ENCODE results near the gene LHX3. TPM values are rescaled to one million over a fixed set of nuclear protein-coding genes. Genes with fewer than 3 reads are reported as not detected.

The LHX3 gene
- polyA plus RNA-seq, 4 donors, result not detected

- Histone ChIP-seq H3K4me1 (ENCODE audit: control insufficient read depth in 3 of 3, insufficient read depth in 2 of 3, low read depth in 1 of 3, low read length in 2 of 3) (no peaks in the 10 kb centered on the region), H3K4me3 (ENCODE audit: low read depth in 1 of 3, low read length in 3 of 3) (no peak overlapping the region), H3K27ac (ENCODE audit: low read depth in 1 of 3, low read length in 2 of 3) (no peak overlapping the region), H3K36me3 (ENCODE audit: control insufficient read depth in 3 of 3, insufficient read depth in 2 of 3, low read depth in 1 of 3, low read length in 3 of 3) (peaks cover 0 to 53% (median 2%) of the 10 kb centered on the region in 3 donors), H3K27me3 (ENCODE audit: control insufficient read depth in 3 of 3, insufficient read depth in 3 of 3, low read length in 3 of 3) (no peaks in the 10 kb centered on the region), H3K9me3 (ENCODE audit: control insufficient read depth in 2 of 2, insufficient read depth in 1 of 2, low read depth in 1 of 2, low read length in 1 of 2) (no peaks in the 10 kb centered on the region)
- DNase-seq, result no peak
- 77 to 89% (median 83%) methylated on average over 29 to 31 of the region's 31 CpGs for WGBS, 3 donors
- no peak for FAIRE-seq
Observed at GRCh38 chr9:136231478-136232297, 26.8 kb upstream of the LHX3 start.

- Histone ChIP-seq H3K27me3 (ENCODE audit: control insufficient read depth in 3 of 3, insufficient read depth in 3 of 3, low read length in 3 of 3) (no peaks in the 10 kb centered on the region), H3K9me3 (ENCODE audit: control insufficient read depth in 2 of 2, insufficient read depth in 1 of 2, low read depth in 1 of 2, low read length in 1 of 2) (no peaks in the 10 kb centered on the region), H3K36me3 (ENCODE audit: control insufficient read depth in 3 of 3, insufficient read depth in 2 of 3, low read depth in 1 of 3, low read length in 3 of 3) (peaks cover 0 to 53% (median 0%) of the 10 kb centered on the region in 3 donors), H3K27ac (ENCODE audit: low read depth in 1 of 3, low read length in 2 of 3) (no peak overlapping the region), H3K4me1 (ENCODE audit: control insufficient read depth in 3 of 3, insufficient read depth in 2 of 3, low read depth in 1 of 3, low read length in 2 of 3) (no peaks in the 10 kb centered on the region), H3K4me3 (ENCODE audit: low read depth in 1 of 3, low read length in 3 of 3) (no peak overlapping the region)
- DNase-seq (no peak), FAIRE-seq (no peak)
- 88 to 92% (median 90%) methylated on average over 9 of the region's 9 CpGs for WGBS, 3 donors
Observed at GRCh38 chr9:136230773-136231172, 25.8 kb upstream of the LHX3 start.

- WGBS, 3 donors, result 91 to 95% (median 94%) methylated on average over 10 of the region's 10 CpGs
- DNase-seq, result no peak
- peaks cover 0 to 53% (median 0%) of the 10 kb centered on the region in 3 donors for H3K36me3 ChIP-seq (ENCODE audit: control insufficient read depth in 3 of 3, insufficient read depth in 2 of 3, low read depth in 1 of 3, low read length in 3 of 3)
- FAIRE-seq, result no peak
- H3K9me3 ChIP-seq (ENCODE audit: control insufficient read depth in 2 of 2, insufficient read depth in 1 of 2, low read depth in 1 of 2, low read length in 1 of 2), result no peaks in the 10 kb centered on the region
- no peaks in the 10 kb centered on the region for H3K27me3 ChIP-seq (ENCODE audit: control insufficient read depth in 3 of 3, insufficient read depth in 3 of 3, low read length in 3 of 3)
- no peak overlapping the region for H3K27ac ChIP-seq (ENCODE audit: low read depth in 1 of 3, low read length in 2 of 3)
- no peak overlapping the region for H3K4me3 ChIP-seq (ENCODE audit: low read depth in 1 of 3, low read length in 3 of 3)
- no peaks in the 10 kb centered on the region for H3K4me1 ChIP-seq (ENCODE audit: control insufficient read depth in 3 of 3, insufficient read depth in 2 of 3, low read depth in 1 of 3, low read length in 2 of 3)
Observed at GRCh38 chr9:136230365-136230764, 25.4 kb upstream of the LHX3 start.

- WGBS, 3 donors, result 89 to 91% (median 90%) methylated on average over 33 of the region's 33 CpGs
- DNase-seq, result no peak
Observed at GRCh38 chr9:136229096-136230065, 24.5 kb upstream of the LHX3 start.

GRCh38 chr9:136228107-136228875 is 23.4 kb upstream of the LHX3 start:
- Histone ChIP-seq H3K27me3 (ENCODE audit: control insufficient read depth in 3 of 3, insufficient read depth in 3 of 3, low read length in 3 of 3) (no peaks in the 10 kb centered on the region), H3K36me3 (ENCODE audit: control insufficient read depth in 3 of 3, insufficient read depth in 2 of 3, low read depth in 1 of 3, low read length in 3 of 3) (peaks cover 0 to 53% (median 1%) of the 10 kb centered on the region in 3 donors), H3K9me3 (ENCODE audit: control insufficient read depth in 2 of 2, insufficient read depth in 1 of 2, low read depth in 1 of 2, low read length in 1 of 2) (no peaks in the 10 kb centered on the region), H3K4me3 (ENCODE audit: low read depth in 1 of 3, low read length in 3 of 3) (no peak overlapping the region), H3K27ac (ENCODE audit: low read depth in 1 of 3, low read length in 2 of 3) (no peak overlapping the region), H3K4me1 (ENCODE audit: control insufficient read depth in 3 of 3, insufficient read depth in 2 of 3, low read depth in 1 of 3, low read length in 2 of 3) (no peaks in the 10 kb centered on the region)
- WGBS, 3 donors, result 77 to 85% (median 78%) methylated on average over 18 of the region's 18 CpGs
- FAIRE-seq (no peak), DNase-seq (no peak)

More at GRCh38 chr9:136229096-136230065, 24.5 kb upstream of the LHX3 start:
- H3K36me3 ChIP-seq (ENCODE audit: control insufficient read depth in 3 of 3, insufficient read depth in 2 of 3, low read depth in 1 of 3, low read length in 3 of 3), result peaks cover 0 to 51% (median 0%) of the 10 kb centered on the region in 3 donors
- no peak overlapping the region for H3K4me3 ChIP-seq (ENCODE audit: low read depth in 1 of 3, low read length in 3 of 3)
- FAIRE-seq, result no peak
- no peaks in the 10 kb centered on the region for H3K27me3 ChIP-seq (ENCODE audit: control insufficient read depth in 3 of 3, insufficient read depth in 3 of 3, low read length in 3 of 3)
- no peaks in the 10 kb centered on the region for H3K4me1 ChIP-seq (ENCODE audit: control insufficient read depth in 3 of 3, insufficient read depth in 2 of 3, low read depth in 1 of 3, low read length in 2 of 3)
- no peaks in the 10 kb centered on the region for H3K9me3 ChIP-seq (ENCODE audit: control insufficient read depth in 2 of 2, insufficient read depth in 1 of 2, low read depth in 1 of 2, low read length in 1 of 2)
- H3K27ac ChIP-seq (ENCODE audit: low read depth in 1 of 3, low read length in 2 of 3), result no peak overlapping the region

- 93% methylated on average over 30 of the region's 30 CpGs for WGBS, 3 donors
- Histone ChIP-seq H3K4me3 (ENCODE audit: low read depth in 1 of 3, low read length in 3 of 3) (no peak overlapping the region), H3K9me3 (ENCODE audit: control insufficient read depth in 2 of 2, insufficient read depth in 1 of 2, low read depth in 1 of 2, low read length in 1 of 2) (no peaks in the 10 kb centered on the region), H3K36me3 (ENCODE audit: control insufficient read depth in 3 of 3, insufficient read depth in 2 of 3, low read depth in 1 of 3, low read length in 3 of 3) (peaks cover 0 to 62% (median 1%) of the 10 kb centered on the region in 3 donors), H3K27me3 (ENCODE audit: control insufficient read depth in 3 of 3, insufficient read depth in 3 of 3, low read length in 3 of 3) (no peaks in the 10 kb centered on the region), H3K27ac (ENCODE audit: low read depth in 1 of 3, low read length in 2 of 3) (no peak overlapping the region), H3K4me1 (ENCODE audit: control insufficient read depth in 3 of 3, insufficient read depth in 2 of 3, low read depth in 1 of 3, low read length in 2 of 3) (no peaks in the 10 kb centered on the region)
- no peak for FAIRE-seq
- no peak for DNase-seq
Observed at GRCh38 chr9:136226680-136227407, 21.9 kb upstream of the LHX3 start.

- Histone ChIP-seq H3K4me1 (ENCODE audit: control insufficient read depth in 3 of 3, insufficient read depth in 2 of 3, low read depth in 1 of 3, low read length in 2 of 3) (no peaks in the 10 kb centered on the region), H3K27me3 (ENCODE audit: control insufficient read depth in 3 of 3, insufficient read depth in 3 of 3, low read length in 3 of 3) (no peaks in the 10 kb centered on the region), H3K9me3 (ENCODE audit: control insufficient read depth in 2 of 2, insufficient read depth in 1 of 2, low read depth in 1 of 2, low read length in 1 of 2) (no peaks in the 10 kb centered on the region), H3K4me3 (ENCODE audit: low read depth in 1 of 3, low read length in 3 of 3) (no peak overlapping the region), H3K36me3 (ENCODE audit: control insufficient read depth in 3 of 3, insufficient read depth in 2 of 3, low read depth in 1 of 3, low read length in 3 of 3) (peaks cover 0 to 63% (median 1%) of the 10 kb centered on the region in 3 donors), H3K27ac (ENCODE audit: low read depth in 1 of 3, low read length in 2 of 3) (peak overlapping the region in 1 of 3 donors; percentile 70)
- no peak for FAIRE-seq
- WGBS, 3 donors, result 75 to 76% (median 76%) methylated on average over 29 to 30 of the region's 30 CpGs
- peak; percentile 66 to 70 for DNase-seq
Observed at GRCh38 chr9:136225748-136226679, 21.1 kb upstream of the LHX3 start.
